Activated effector memory CD4-positive, alpha-beta T cell treated with Interleukin-2 at 50 U/mL for 16 hours (primary cell): ENCODE measurements around the gene SCPEP1.
"Not testable (repeated sequence)": the region's sequence is repeated elsewhere in the genome, so short reads cannot be mapped to it uniquely, and the experiment has no call there.

Experiments
- DNase-seq: peaks from one replicate; pipeline ENCODE4 v3.0.0-alpha.2; 2020

SCPEP1 gene

GRCh38 chr17:56966338-56966737 is 11.6 kb upstream of the SCPEP1 start:
- DNase-seq = no peak

DNA sequence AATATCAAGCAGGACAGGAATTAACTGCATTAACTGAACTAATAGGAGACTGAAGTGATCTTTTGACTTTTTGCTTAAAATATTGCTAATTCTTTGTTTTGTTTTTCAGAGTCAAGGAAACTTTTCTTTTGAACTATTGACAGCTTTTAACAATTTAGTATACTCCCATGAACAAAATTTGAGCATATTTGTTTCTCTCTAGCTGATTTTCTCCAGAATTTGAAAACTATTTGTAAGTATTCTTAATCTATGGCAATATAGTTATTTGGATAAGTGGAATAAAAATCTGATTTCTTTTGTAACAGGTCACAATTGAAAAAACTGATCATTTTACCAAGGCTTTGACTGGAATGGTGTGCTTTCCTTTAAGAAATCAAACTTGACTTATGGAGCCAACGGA is 7.0 kb upstream of the SCPEP1 start:
- DNase-seq = no peak

DNA sequence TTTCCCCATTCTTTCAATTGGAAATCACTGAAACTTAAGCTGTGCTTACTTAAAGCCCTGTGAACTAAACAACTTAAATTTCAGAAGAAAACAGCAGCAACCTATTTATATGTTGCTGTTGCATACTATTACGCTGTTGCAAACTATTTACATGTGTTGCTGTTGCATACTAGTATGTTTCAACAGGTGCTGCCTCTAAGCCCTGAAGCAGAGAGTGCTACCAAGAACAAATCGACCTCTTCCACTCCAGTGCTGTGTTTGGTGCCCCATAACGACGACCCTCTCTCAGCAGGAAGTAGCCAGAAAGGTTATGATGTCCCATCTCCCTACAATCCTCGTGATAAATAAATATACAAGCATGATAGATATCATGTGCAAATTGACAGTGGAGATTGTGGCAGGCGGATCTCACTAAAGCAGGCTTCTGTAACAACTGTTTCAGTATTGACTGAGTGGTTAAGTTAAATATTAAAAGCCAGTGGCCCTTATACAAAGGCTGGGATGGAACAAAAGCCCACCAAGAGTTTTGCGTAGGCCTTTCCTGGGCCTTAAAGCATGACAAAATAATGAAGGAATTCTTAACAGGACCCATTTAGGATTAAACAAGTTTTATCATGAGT is 5.7 kb upstream of the SCPEP1 start:
- no peak for DNase-seq

GRCh38 chr17:56973520-56973919 is 4.4 kb upstream of the SCPEP1 start:
- no peak for DNase-seq

- no peak for DNase-seq
Observed at GRCh38 chr17:56974055-56974454, 3.9 kb upstream of the SCPEP1 start.

DNA sequence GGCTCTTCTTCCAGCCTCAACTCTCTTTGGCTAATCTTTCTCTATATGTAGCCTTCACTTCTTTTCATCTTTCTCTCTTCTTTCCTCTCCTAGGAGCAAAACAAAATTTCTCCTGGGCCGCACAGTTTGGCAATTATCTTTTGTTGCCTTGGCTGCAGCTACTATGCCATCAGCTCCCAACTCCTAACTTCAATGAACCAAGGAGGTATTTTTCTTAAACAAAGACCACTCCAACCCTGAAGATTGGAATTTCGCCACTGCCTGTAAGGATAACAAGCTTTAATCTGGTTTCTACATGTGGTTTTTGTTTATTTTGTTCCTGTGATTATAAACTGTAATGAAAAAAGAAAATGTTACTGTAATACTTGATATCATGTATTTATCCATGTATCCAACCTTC is 2.3 kb upstream of the SCPEP1 start:
- no peak for DNase-seq

DNA sequence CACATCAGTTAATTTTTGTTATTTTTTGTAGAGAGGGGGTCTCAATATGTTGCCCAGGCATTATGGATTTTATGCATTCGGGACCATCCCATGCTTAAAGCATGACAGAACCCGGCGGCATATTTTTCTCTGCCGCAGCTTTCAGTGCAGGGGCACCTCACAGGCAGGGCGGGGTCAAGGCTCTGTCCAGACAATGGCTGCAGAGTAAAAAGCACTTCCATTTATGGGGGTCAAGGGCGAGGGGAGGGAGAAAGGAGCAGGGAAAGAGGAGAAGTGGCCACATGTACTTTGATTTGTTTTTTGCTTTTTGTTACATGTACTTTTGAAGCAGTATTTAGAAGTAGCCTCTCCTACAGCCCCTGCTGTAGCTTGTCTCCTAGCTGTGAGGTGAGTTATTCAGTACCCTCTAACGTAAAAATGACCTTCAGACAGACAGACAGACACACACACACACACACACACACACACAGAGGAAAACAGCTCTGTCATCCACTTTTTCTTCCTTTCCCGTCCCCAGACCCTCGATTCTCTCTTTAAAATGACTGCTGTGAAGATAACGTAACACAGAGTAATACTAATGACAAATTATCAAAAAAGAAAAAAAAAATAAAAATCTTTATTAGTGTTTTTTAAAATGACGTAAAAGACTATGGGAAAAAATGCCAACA is 856 bp upstream of the SCPEP1 start:
- DNase-seq = no peak

DNA sequence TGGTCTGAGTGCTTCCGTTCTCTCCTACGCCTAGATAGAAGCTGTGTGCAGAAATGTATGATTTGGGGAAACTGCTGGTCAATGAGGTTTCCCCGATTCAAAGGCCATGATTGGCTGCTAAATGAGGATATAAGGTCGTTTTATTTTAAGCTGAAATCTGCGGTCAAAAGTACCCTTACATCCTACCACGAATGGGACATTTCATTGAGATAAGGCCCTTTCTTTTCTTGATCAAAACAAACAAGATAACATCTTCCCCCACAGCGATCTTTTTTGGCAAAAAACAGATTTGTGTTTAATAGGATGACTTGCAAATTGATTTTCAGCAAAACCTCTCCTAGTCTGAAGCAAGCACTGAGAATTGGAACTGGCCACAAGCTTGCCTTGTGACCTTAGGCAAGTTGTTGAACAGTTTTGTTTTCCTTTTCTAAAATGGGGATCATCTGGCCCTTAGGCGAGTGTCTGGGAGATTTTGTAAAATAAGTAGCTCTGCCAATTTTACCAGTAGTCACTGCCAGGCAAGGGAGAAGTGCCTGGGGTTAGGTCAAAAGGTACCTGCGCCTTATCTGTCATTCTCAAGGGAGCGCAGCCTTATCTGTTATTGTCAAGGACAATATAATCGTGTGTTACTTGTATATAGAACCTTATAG is 635 bp downstream of the SCPEP1 start:
- no peak for DNase-seq

GRCh38 chr17:56979091-56979480 is 1.2 kb downstream of the SCPEP1 start:
- DNase-seq = no peak

GRCh38 chr17:56980526-56980925 is 2.6 kb downstream of the SCPEP1 start:
- DNase-seq = not testable (repeated sequence)

GRCh38 chr17:56982312-56982711 is 4.4 kb downstream of the SCPEP1 start:
- DNase-seq = no peak

GRCh38 chr17:56983366-56983765 is 5.4 kb downstream of the SCPEP1 start:
- DNase-seq = no peak

GRCh38 chr17:56985371-56986162 is 7.6 kb downstream of the SCPEP1 start:
- no peak for DNase-seq

DNA sequence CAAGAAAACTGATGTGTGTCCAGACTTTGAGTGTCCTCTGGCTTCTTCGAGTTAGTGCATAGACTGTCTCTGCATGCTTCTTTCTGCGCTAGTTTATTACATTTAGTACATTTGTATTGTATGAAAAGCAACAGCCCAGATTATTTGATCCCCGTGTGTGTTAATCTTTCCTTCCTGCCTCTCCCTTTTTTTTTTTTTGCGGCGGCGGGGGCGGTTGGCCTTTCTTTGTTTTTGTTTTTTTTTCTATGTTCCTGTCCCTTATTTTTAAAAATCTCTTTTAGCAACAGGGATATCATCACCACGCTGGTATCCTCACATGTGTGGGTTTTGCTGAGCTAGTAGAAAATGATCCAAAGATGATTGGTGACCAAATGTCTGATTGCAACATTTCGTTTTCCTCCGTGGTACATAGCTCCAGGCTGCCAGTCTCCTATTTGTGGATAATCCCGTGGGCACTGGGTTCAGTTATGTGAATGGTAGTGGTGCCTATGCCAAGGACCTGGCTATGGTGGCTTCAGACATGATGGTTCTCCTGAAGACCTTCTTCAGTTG is 9.4 kb downstream of the SCPEP1 start:
- no peak for DNase-seq

DNA sequence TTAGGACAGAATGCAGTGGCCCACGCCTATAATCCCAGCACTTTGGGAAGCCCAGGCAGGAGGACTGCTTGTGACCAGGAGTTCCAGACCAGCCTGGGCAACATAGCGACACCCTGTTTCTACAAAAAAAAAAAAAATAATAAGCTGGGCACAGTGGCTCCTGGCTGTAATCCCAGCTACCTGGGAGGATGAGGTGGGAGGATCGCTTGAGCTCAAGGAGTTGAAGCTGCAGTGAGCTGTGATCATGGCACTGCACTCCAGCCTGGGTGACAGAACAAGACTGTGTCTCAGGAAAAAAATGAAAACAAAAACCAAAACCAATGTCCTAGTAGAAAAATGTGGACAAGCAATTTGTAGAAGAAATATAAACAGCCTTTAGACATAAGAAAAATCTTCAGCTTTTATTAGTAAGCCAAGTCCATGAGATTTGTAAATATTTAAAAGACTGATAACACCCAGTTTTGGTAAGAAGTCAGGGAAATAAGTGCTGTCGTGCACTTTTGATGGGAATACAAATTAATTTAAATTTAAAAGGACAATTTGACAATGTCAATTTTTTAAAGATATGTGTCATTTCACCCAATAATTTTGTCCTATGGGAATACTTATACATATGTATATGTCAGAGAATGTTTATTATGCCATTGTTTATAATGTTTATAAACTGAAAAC is 11.1 kb downstream of the SCPEP1 start:
- DNase-seq = no peak

DNA sequence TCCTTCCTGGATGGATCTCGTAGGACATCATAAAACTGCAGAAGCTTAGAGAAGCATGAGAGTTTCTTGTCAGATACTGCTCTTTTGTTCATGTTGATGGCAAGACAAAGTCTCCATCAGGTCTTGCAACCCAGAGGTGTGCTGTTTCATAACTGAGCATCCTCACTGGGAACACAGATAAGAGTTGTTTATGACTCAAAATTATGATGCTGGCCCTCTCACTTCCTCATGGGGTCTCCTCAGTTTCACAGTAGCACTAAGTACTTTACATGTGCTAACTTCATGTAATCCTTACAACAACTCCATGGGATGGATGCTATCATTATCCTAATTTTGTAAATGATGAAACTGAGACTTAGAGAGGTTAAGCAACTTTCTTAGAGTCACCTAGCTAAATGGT is 14.4 kb downstream of the SCPEP1 start:
- DNase-seq = no peak

GRCh38 chr17:56994009-56994792 is 16.3 kb downstream of the SCPEP1 start:
- no peak for DNase-seq

GRCh38 chr17:56995766-56996165 is 17.8 kb downstream of the SCPEP1 start:
- DNase-seq = no peak

DNA sequence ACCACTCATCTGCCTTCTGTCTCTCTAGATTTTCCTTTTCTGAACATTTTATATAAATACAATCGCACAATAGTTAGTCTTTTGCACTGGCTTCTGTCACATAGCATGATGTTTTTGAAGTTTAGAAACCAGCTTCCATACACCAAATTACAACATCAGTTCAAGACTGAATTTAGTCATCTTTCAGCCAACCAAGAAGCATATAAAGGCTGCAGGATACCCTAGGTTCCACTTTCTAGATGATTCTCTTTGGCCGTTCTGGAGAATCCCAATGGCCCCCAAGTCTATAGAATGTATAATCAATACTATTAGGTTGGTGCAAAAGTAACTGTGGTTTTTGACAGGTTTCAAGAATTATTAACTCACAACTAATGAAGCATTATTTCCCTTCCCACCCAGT is 19.4 kb downstream of the SCPEP1 start:
- DNase-seq = no peak

- DNase-seq = no peak
Observed at GRCh38 chr17:57001541-57001940, 23.6 kb downstream of the SCPEP1 start.

GRCh38 chr17:57002904-57003303 is 25.0 kb downstream of the SCPEP1 start:
- DNase-seq = no peak
